Upper lobe of left lung (tissue), 4 donors: ENCODE measurements around the gene ZMYND8.

Experiments used
- CTCF ChIP-seq, 6 experiments: fragments of 450-650 bp in 4 of 6; fragments of 200-600 bp in 2 of 6; sonication (generic) in 2 of 6; IDR thresholded peaks; one replicate each; pipeline ENCODE4 v1.5.1; 2016 to 2019; ENCODE audit warnings: antibody characterized with exemption in 6 of 6
- POLR2AphosphoS5 ChIP-seq, 2 donors: sonication (generic); formaldehyde crosslinking; IDR thresholded peaks; one replicate each; pipeline ENCODE4 v1.5.1; 2017; ENCODE audit warnings: antibody characterized with exemption in 2 of 2

- TF ChIP-seq CTCF (IDR thresholded peaks at IDR 0.05) (no peak), POLR2AphosphoS5 (IDR thresholded peaks at IDR 0.05) (no peak)
Measured at GRCh38 chr20:47164140-47164539, 192.4 kb downstream of the ZMYND8 start.
